GM12892 (cell line): Measurements from ENCODE around the gene OTOGL.
A peak's percentile ranks its signal among the peaks of the same experiment; 100 is the strongest.

Experiments used
- DNase-seq: peaks from one replicate; pipeline ENCODE4 v3.0.0; 2011; ENCODE audit not compliant: insufficient read length
- FAIRE-seq: peaks from 2 replicates; lab custom pipeline; 2011; peaks lifted over from hg19 to GRCh38; lab: Jason Lieb, UNC
- POLR2A ChIP-seq: IDR thresholded peaks from 2 replicates; pipeline ENCODE4 v1.6.1; 2011; ENCODE audit warnings: low read depth, low read length, control low read depth
- POLR2AphosphoS5 ChIP-seq: IDR thresholded peaks from 2 replicates; pipeline ENCODE4 v1.6.1; 2011; ENCODE audit warnings: low read depth, low read length, control low read depth
- TAF1 ChIP-seq: IDR thresholded peaks from 2 replicates; pipeline ENCODE4 v1.6.1; 2011; ENCODE audit warnings: low read depth, mild to moderate bottlenecking, control low read depth, low read length, borderline replicate concordance

The OTOGL gene

DNA sequence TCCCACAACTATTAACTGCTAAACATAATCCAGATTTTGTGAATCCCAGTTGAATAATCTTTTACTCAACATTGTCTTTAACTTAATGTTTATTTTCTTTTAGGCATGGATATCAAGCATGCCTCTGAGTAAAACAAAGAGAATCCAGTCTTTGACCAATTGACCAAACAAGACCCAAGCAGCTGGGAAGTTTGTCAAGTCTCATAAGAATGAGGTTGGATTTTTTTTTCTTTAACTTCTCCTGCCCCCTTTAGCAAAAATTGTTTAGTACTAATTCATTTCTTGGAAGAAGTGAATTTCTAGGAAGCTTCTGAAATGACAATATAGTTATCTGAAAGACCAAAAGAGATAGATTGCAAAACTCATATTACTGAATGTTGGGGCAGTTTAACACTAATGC lies 89.9 kb downstream of the OTOGL start:
- no peak for DNase-seq
- TF ChIP-seq POLR2AphosphoS5: no peak
- TF ChIP-seq POLR2A: no peak
- TF ChIP-seq TAF1: no peak
- FAIRE-seq: no peak

DNA sequence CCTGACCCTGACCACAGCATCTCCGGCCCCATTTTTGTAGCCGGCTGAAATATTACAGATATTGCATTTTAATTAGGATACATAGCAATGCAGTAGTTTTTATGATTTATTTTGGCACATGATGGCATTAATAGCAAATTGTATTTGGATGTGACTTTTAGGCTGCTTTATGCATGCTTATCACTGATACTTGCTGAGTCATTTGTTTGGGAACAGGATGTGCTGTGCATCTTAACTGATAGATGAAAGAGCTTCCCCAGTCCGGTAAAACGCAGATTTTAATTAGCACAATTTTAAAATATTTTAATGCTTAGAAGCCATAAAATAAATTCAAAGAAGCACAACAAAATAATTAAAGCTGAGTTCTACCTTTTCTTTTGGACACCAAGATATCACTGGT lies 90.7 kb downstream of the OTOGL start:
- DNase-seq (no peak), FAIRE-seq (no peak)
- TF ChIP-seq POLR2A (no peak), TAF1 (no peak), POLR2AphosphoS5 (no peak)

- TF ChIP-seq POLR2A (no peak), TAF1 (no peak), POLR2AphosphoS5 (no peak)
- FAIRE-seq (no peak), DNase-seq (no peak)
These were observed 92.8 kb downstream of the OTOGL start for GRCh38 chr12:80192087-80192486.

DNA sequence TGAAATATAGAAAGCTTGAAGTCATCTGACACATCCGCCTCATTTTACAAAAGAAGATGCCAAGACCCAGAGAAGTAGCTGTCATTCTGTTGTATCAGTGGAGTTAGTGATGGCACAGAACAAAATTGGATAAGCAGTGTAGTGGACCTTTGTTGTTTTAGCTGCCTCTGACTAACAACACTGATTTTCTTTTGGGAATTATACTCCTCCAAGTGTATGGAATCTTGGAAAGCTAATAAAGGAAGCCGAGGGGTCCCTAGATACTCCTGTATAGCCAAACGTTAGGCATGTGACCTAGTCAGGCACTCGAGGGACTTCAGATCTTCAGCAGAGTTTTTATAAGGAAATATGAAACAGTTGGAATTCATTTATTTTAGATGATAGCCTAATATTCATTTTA lies 94.5 kb downstream of the OTOGL start:
- no peak for DNase-seq
- TF ChIP-seq POLR2AphosphoS5 (no peak), POLR2A (no peak), TAF1 (no peak)
- FAIRE-seq: no peak

GRCh38 chr12:80195074-80195726 lies 95.9 kb downstream of the OTOGL start:
- FAIRE-seq: peak; percentile 79
- TF ChIP-seq TAF1 (no peak), POLR2A (no peak), POLR2AphosphoS5 (no peak)
- no peak for DNase-seq

- TF ChIP-seq POLR2A: no peak
- TF ChIP-seq TAF1: no peak
- no peak for TF ChIP-seq POLR2AphosphoS5
- DNase-seq (no peak), FAIRE-seq (no peak)
These were observed 96.4 kb downstream of the OTOGL start for GRCh38 chr12:80195737-80196136.

DNA sequence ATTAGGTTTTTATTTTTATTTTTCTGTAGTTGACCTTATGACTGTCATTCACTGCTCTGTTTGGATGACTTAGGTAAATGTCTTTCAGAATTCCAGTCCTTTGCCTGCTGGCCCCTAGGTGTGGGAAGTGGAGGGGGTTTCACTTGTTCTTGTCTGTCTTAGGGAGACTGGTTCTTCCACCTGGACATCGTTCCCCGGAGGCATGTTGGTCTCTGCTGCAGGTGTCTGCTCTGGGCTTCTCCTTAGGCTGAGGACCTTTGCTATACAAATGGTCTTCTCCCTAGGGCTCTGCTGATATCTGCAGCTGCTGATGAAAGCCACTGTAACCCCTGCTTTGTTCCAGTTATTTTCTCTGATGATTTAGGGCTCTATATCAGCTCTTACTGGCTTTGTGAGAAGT lies 97.1 kb downstream of the OTOGL start:
- FAIRE-seq: no peak
- no peak for TF ChIP-seq POLR2A
- no peak for TF ChIP-seq POLR2AphosphoS5
- TF ChIP-seq TAF1: no peak
- no peak for DNase-seq

DNA sequence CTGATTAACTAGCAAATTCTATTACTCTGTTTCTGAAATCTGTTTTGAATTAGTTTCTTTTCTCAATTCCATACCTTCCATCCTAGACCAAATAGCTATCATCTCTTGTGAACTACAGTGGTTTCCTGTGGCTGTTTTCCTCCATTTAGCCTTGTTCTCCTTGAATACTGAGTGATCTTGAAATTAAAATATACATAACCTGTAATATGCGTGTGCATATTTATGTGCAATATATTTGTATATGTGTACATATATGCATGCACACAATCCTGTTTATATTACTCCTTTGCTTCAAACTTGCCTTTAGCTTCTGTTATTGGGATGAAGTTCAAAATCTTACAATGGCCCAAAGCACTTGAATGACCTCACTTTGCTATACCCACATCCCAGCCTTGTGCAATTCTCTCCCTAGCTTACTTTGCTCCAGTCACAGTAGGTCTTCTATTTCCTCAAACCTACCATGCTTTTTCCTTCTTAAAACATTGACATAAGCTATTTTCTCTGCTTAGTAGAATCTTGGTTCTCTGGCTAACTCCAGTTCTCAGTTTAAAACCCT lies 99.5 kb downstream of the OTOGL start:
- FAIRE-seq: no peak

GRCh38 chr12:80199931-80200330 lies 100.6 kb downstream of the OTOGL start:
- TF ChIP-seq POLR2AphosphoS5 (no peak), TAF1 (no peak), POLR2A (no peak)
- DNase-seq (no peak), FAIRE-seq (no peak)

More for the DNA sequence above, 99.5 kb downstream of the OTOGL start:
- TF ChIP-seq TAF1 (no peak), POLR2A (no peak), POLR2AphosphoS5 (no peak)
- no peak for DNase-seq

GRCh38 chr12:80200414-80200813 lies 101.1 kb downstream of the OTOGL start:
- no peak for FAIRE-seq

DNA sequence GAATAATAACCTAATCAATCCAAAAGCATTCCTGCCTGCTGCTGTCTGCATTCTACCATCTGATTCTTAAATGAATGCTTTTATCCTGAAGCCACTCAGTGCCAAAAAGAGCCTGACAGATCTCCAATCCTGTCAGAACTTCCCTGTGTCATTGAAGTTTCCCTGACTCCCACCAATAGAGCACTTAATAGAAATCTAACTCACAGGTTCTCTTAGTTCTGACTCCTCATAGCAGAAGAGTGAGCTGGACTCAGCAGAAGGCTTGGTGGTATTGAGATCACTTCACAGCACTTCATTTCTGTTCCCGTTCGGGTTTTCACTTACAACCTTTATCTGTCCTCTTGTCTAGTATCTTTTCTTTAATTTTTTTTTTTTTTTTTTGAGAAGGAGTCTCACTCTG lies 102.6 kb downstream of the OTOGL start:
- FAIRE-seq (no peak), DNase-seq (no peak)
- TF ChIP-seq TAF1 (no peak), POLR2A (no peak), POLR2AphosphoS5 (no peak)

More at GRCh38 chr12:80200414-80200813, 101.1 kb downstream of the OTOGL start:
- no peak for TF ChIP-seq TAF1
- TF ChIP-seq POLR2AphosphoS5: no peak
- TF ChIP-seq POLR2A: no peak
- no peak for DNase-seq

GRCh38 chr12:80205960-80206359 lies 106.6 kb downstream of the OTOGL start:
- no peak for FAIRE-seq
- no peak for TF ChIP-seq TAF1
- no peak for TF ChIP-seq POLR2A
- TF ChIP-seq POLR2AphosphoS5: no peak
- no peak for DNase-seq
